ENCODE results near the gene SYT13.
"Not testable (repeated sequence)": the region's sequence is repeated elsewhere in the genome, so short reads cannot be mapped to it uniquely, and the experiment has no call there.

Gene SYT13

DNA sequence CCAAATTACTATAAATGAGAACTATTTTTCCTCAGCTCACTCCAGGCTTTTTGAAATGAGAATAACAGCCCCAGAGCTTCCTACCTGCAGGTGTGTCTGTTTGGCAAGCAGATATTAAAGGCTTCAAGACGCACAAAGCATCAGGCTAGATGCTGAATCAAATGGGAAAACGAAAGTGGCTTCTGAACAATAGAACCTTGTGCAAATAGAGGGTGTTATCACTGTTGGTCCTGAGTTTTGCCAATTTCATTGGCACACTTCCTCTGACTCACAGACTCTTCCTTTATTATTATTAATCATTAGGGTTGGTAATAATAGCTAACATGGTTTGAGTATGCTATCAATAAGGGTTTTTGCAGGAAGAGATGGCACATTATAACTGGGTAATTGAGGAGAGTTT lies 13.4 kb downstream of the SYT13 start:
- DNase-seq: no peak

GRCh38 chr11:45270946-45271716 lies 15.0 kb downstream of the SYT13 start:
- no peak for DNase-seq

- DNase-seq: no peak
These were observed 16.5 kb downstream of the SYT13 start for GRCh38 chr11:45269678-45270077.

DNA sequence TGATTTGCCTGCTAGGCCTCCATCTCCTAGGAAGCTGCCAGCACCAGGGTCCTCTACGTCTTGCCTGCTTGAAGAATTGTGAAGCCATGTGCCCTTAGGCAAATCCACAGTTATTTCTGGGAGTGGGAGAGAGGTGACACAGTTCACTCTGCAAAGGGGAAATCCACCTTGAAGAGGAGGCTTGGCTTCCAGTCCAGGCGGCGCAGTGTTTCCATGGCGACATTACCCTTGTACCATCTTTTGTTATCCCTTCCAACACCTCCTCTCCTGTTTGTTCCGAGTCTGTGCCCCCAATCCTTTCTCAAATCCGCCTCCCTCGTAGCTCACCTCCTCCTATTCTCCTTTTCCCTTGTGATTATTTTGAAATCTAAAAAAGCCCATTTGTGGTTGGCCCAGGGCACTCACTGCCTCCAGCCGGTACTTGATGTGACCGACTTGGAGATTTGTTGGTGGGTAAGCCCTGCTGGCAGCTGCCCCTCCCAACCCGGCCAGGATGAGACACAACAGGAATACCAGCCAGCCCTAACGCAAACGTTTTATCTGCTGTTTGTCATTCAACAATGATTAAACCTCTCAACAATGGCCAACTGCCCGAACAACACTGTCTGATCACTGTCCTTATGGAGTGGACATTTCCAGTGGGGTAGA lies 18.4 kb downstream of the SYT13 start:
- no peak for DNase-seq

- no peak for DNase-seq
These were observed 19.1 kb downstream of the SYT13 start for GRCh38 chr11:45267052-45267451.

DNA sequence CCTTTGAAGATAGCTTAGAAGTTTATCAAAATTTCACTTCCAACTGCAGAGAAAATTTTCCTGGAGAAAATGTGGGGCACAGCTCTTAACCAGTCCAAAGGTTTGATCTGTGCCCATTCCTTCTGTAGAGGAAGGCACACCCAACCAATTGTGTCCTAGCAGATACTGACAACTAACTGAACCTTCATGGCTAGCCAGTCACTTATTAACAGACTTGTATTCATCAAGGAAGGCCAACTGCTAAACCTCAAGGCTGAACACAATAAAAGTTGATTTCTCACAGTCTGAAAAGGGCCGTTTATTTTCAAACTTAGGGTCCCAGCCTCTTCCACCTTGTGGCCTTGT lies 19.5 kb downstream of the SYT13 start:
- DNase-seq: no peak

- no peak for DNase-seq
These were observed 20.0 kb downstream of the SYT13 start for GRCh38 chr11:45265969-45266675.

DNA sequence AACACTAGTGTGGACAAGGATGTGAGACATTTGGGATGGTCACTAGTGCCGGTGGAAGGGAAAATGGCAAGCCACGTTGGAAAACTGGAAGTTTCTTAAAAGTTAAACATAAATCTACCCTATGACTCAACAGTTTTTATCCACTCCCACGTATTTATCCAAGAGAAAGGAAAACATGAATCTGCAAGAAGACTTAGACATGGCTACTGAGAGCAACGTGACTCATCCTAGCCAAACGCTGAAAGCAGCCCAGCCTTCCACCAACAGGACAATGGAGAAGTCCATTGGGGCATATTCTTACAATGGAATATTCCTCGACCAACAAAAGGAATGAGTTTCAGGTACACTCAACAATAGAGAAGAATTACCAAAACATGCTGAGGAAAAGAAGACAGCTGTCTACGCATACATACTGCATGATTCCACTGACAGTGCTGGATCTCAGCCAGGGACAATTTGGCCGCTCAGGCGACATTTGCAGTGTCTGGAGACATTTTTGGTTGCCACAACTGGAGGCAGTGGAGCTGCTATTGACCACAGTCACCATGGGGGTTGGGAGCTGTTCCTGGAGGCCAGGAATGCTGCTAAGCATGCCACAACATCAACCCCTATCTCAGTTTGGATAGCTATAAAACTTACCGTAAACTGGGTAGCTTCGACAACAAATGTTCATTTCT lies 21.2 kb downstream of the SYT13 start:
- peak; percentile 86 for DNase-seq

GRCh38 chr11:45263773-45264172 lies 22.4 kb downstream of the SYT13 start:
- DNase-seq: no peak

DNA sequence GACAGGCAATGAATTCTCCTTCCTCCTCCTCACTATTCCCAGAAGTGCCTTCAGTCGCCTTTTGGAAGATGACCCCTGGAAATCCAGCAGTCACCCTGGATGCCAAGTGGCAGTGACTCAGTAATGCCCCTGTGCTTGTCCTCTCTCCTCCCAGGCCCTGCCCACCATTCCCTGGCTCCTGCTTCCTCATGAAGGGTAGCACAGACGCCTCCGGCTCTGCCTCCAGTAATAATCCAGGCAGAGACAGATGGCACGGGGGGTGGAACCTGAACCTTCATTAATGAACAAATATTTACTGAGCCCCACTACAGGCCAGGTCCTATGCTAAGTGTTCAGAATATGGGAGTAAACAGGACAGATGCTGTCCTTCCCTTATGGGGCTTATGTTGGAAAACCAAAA lies 23.2 kb downstream of the SYT13 start:
- DNase-seq: no peak

- DNase-seq: no peak
These were observed 26.1 kb downstream of the SYT13 start for GRCh38 chr11:45260071-45260470.

- peak; percentile 33 for DNase-seq
These were observed 26.5 kb downstream of the SYT13 start for GRCh38 chr11:45259592-45259991.

GRCh38 chr11:45258982-45259530 lies 27.1 kb downstream of the SYT13 start:
- DNase-seq: no peak

GRCh38 chr11:45254070-45254469 lies 32.1 kb downstream of the SYT13 start:
- DNase-seq: peak; percentile 16

DNA sequence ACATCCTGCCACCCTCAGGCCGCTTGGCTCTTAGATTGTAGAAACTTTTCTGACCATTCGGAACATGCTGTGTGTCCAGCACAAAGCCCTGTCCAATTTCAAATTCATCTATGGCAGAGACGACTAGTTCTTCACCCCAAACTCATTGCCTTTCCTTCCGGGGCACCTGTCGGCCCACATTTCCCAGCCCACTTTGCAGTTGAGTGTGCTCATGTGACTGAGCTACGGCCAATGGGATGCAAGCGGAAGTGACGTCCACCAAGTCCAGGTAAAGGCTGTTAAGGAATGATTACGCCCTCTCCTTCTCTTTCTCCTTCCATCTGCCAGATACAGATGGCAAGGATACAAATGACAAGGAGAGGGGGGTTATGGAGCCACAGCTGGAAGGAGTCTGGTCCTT lies 32.5 kb downstream of the SYT13 start:
- DNase-seq: no peak

DNA sequence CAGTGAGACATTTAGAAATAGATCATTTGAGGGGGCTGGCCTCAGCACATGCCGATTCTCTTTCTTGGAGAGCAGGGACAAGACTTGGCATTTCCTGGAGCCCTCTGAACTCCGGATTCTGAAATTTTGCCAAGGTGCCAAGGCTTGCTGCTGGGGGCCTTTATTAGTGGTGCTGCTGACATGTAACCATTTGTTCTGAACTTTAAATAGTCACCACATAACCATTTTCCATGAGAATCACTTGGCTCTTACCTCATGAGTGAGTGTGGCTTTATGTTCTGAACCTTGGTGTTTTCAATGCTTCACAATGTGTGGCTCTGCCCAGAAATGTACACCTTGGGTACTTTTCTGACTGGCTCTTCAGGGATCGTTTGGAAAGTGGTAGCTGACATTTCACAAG lies 33.3 kb downstream of the SYT13 start:
- no peak for DNase-seq

DNA sequence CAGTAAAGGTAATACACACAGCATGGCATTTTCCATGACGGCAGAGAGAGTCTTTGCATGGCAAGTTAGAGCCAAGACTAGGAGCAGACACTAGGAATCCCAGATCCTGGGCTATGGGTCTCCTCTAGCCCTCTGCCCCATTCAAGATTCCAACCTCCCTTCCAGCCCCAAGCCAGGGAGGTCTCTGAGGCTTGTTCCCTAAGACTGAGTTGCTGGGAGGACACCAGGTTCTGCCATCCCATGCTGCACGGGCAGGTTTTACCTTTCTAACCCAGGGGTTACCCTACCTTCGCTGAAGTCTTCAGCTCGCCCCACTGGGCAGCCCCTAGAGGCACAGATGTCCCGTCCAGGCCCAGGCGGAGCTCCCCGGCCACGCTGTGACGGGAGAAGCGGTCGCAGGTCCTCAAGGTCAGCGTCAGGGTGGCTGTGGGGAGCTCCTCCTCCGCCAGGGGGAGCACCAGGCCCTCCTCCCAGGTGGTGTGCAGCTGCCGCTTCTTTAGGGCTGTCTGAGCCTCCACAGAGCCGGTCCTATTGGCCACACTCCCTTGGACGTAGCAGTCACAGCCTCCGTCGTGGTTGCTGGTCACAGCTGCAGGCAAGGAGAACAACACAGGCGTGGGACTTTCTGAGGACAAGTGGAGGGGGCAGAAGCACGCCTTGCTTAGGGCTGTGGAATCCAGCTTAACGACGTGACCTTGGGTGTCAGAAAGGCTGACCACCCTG lies 33.8 kb downstream of the SYT13 start:
- DNase-seq: peak; percentile 51

GRCh38 chr11:45250035-45250718 lies 36.0 kb downstream of the SYT13 start:
- DNase-seq: no peak

DNA sequence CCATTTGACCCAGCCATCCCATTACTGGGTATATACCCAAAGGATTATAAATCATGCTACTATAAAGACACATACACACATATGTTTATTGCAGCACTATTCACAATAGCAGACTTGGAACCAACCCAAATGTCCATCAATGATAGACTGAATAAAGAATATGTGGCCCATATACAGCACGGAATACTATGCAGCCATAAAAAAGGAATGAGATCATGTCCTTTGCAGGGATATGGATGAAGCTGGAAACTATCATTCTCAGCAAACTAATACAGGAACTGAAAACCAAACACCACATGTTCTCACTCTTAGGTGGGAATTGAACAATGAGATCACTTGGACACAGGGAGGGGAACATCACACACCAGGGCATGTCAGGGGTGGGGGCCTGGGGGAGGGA lies 36.8 kb downstream of the SYT13 start:
- not testable (repeated sequence) for DNase-seq

DNA sequence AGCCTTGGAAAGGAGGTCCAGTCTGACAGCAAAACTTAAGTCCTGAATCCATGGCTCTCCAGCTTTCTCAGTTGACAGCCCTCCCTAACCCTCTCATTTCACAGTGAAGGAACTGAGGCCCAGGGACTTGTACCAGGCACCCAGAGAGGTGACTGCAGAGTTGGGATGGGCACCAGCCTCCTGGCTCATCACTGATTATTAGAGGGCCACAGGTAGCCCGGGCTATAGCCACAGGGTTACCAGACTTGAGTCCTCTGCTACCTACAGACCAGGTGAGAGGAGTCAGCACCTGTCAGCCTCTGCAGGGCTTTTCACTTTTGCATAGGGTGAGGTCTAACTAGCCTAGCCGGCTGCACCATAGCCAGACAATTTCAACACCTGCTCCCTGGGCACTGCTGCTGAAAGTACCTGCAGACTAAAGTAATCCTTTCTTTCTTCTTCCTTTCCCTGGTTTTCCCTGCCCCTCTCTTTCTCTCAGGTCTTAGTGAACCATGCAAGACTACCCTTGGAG lies 37.6 kb downstream of the SYT13 start:
- no peak for DNase-seq

DNA sequence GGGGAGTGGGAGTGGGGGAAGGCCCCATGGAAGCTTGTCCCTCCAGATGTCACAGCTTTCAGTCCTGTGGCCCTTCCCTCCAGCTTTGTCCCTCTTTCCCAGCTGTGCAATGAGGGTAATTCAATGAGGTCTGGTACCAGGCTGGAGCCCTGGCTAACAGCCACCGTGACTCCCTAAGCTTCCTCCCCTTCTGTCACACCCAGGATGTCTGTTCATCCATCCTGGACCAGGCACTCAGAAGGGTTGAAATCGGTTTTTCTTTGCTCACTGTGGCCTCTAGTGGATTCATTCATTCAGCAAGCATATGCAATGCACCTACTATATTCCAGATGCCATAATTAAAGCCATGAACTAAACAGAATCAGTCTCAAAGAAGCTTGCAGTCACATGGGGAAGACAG lies 38.7 kb downstream of the SYT13 start:
- DNase-seq: no peak
